ENCODE results near the gene TEX261. TPM values are rescaled to one million over a fixed set of nuclear protein-coding genes. Genes with fewer than 3 reads are reported as not detected.

TEX261 gene
- total and polyA plus RNA-seq, 2 of the 8 experiments (the other 6 are each of a cell fraction or from before 2014, with no cell fraction given) = 25.2 to 30.1 TPM

GRCh38 chr2:70960833-70961647 is 33.6 kb downstream of the TEX261 start:
- Histone ChIP-seq H3K14ac (ENCODE audit: insufficient read length) (no peak overlapping the region), H4K91ac (replicated peaks; ENCODE audit: insufficient read length, low read length) (no peak overlapping the region), H2BK120ac (replicated peaks; ENCODE audit: low read depth, low read length) (no peak overlapping the region), H3K9me3 (ENCODE audit: insufficient read depth in 2 of 2, low read depth in 1 of 2, low read length in 1 of 2) (no peaks in the 10 kb centered on the region), H4K20me1 (replicated peaks in 1 of 2; ENCODE audit: control insufficient read depth in 1 of 2, insufficient read depth in 2 of 2, low read length in 2 of 2) (no peaks in the 10 kb centered on the region), H3K4ac (replicated peaks; ENCODE audit: insufficient read length, low read depth, low read length) (no peak overlapping the region), H3K4me3 (ENCODE audit: extremely low read depth in 1 of 4, insufficient read depth in 2 of 4, low read depth in 3 of 4, low read length in 4 of 4) (no peak overlapping the region), H3K27ac (ENCODE audit: low read depth, low read length) (no peak overlapping the region), H3K36me3 (ENCODE audit: control insufficient read depth in 2 of 4, insufficient read depth in 4 of 4, low read length in 3 of 4) (no peaks in the 10 kb centered on the region), H2AK5ac (ENCODE audit: low read depth, low read length) (no peak overlapping the region), H3K4me1 (replicated peaks in 1 of 4; ENCODE audit: control insufficient read depth in 3 of 4, insufficient read depth in 4 of 4, low read length in 3 of 4) (no peaks in the 10 kb centered on the region; a peak in 1 of 7 replicates), H3K79me1 (ENCODE audit: low read depth, low read length) (no peaks in the 10 kb centered on the region), H3K27me3 (replicated peaks in 1 of 4; ENCODE audit: control insufficient read depth in 3 of 4, extremely low read depth in 1 of 4, insufficient read depth in 3 of 4, low read length in 3 of 4) (peaks cover 10 to 37% (median 26%) of the 10 kb centered on the region in 4 experiments), H3K56ac (replicated peaks; ENCODE audit: insufficient read length, low read depth, low read length) (no peak overlapping the region), H2AFZ (ENCODE audit: low read length) (no peak overlapping the region), H2BK20ac (ENCODE audit: low read length) (no peak overlapping the region; the same call in 1 of the 2 replicates), H3K23ac (ENCODE audit: insufficient read length) (no peak overlapping the region), H4K8ac (ENCODE audit: extremely low read depth, insufficient read depth, low read length) (no peak overlapping the region), H2BK12ac (ENCODE audit: low read depth, low read length) (no peak overlapping the region), H3K18ac (ENCODE audit: extremely low read depth, low read length) (no peak overlapping the region), H3K23me2 (ENCODE audit: low read depth, low read length) (no peaks in the 10 kb centered on the region; the same call in 1 of the 2 replicates), H2BK15ac (ENCODE audit: low read length) (0 out of 2 replicates have a peak overlapping the region, but pooled peaks have one; percentile 88), H4K5ac (ENCODE audit: insufficient read length, low read depth, low read length) (no peak overlapping the region), H3K4me2 (ENCODE audit: insufficient read depth in 1 of 2, low read depth in 2 of 2, low read length in 2 of 2) (no peak overlapping the region), H3K9ac (replicated peaks in 1 of 4; ENCODE audit: extremely low read depth in 1 of 4, low read depth in 3 of 4, low read length in 3 of 4) (no peak overlapping the region), H3K79me2 (ENCODE audit: control insufficient read depth in 1 of 2, insufficient read depth in 2 of 2, low read length in 2 of 2) (no peaks in the 10 kb centered on the region), H2BK5ac (ENCODE audit: low read depth, low read length) (no peak overlapping the region)
- 85% methylated on average over 14 of the region's 14 CpGs; no CpG with 5 or more reads in 1 of the 2 experiments for WGBS, 2 experiments (ENCODE audit: extremely low coverage in 1 of 2, insufficient coverage in 1 of 2, insufficient read length in 1 of 2, insufficient replicate concordance in 2 of 2, low coverage in 1 of 2, low lambda C conversion rate in 2 of 2, missing lambda C conversion rate in 1 of 2)
- POLR2A ChIA-PET (ENCODE audit: partially characterized antibody) = no interaction called here
- TF ChIP-seq POU5F1 (IDR thresholded peaks at IDR 0.05; ENCODE audit: low read depth, low read length) (no peak), E2F6 (IDR thresholded peaks at IDR 0.05) (0 out of 2 replicates have a peak, but pooled peaks have one; percentile 31), MAX (IDR thresholded peaks at IDR 0.05) (no peak), YY1 (IDR thresholded peaks at IDR 0.05; ENCODE audit: low read depth, low read length) (no peak), KDM1A (IDR thresholded peaks at IDR 0.05; ENCODE audit: borderline replicate concordance, low read length) (no peak)
- CTCF ChIA-PET (ENCODE audit: partially characterized antibody) = interaction anchor here (0.6 to 8.6 kb wide), 49 partner anchors 9 to 305 kb away, joined by 3 to 99 read pairs (median 5); partner anchors contain the start of genes ADD2, ANKRD53, ATP6V1B1 and FIGLA
- DNase-seq (ENCODE audit: low read depth in 1 of 2, low spot score in 2 of 2) = peak in 1 of 2 experiments; percentile 56
- FAIRE-seq = no peak

Data from H1 (cell line).